ENCODE results near the gene RAPGEF4. TPM values are rescaled to one million over a fixed set of nuclear protein-coding genes. Genes with fewer than 3 reads are reported as not detected.

The RAPGEF4 gene
- total RNA-seq, 6 experiments from 2014 or later = 9.5 to 18.4 (median 14.7) TPM

DNA sequence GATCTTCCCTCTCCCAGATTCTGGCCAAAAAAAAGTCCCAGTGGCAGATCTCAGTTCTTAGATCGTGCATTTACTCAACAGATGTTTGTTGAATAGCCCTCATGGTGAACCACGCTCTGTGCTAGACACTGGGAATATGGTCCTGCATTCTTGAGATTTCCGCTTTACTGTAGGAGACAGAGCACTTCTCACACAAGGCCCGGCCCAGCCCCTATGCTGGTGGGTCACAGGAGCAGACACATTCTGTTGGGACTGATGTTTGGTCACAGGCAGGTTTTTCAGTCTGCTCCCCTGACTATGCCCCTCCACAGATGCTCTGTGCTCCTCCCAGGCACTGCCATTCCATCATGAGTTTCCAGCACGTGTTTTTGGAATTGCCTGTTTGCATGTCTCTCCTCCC, 110.9 kb downstream of the RAPGEF4 start:
- Histone ChIP-seq H3K36me3 (no peaks in the 10 kb centered on the region), H3K27ac (no peak overlapping the region), H3K4me3 (no peak overlapping the region), H3K27me3 (no peaks in the 10 kb centered on the region), H3K9me3 (no peaks in the 10 kb centered on the region), H3K4me1 (no peaks in the 10 kb centered on the region)
- TF ChIP-seq POLR2A (IDR thresholded peaks at IDR 0.05) = no peak
- TF ChIP-seq CTCF (IDR thresholded peaks at IDR 0.05) = no peak
- DNase-seq (no peak), ATAC-seq (no peak)
- intact Hi-C loops (cut with DNase I) = no loop called here
- 75% methylated on average over 3 of the region's 5 CpGs for WGBS (ENCODE audit: insufficient coverage, low coverage, low lambda C conversion rate, missing lambda C conversion rate)

DNA sequence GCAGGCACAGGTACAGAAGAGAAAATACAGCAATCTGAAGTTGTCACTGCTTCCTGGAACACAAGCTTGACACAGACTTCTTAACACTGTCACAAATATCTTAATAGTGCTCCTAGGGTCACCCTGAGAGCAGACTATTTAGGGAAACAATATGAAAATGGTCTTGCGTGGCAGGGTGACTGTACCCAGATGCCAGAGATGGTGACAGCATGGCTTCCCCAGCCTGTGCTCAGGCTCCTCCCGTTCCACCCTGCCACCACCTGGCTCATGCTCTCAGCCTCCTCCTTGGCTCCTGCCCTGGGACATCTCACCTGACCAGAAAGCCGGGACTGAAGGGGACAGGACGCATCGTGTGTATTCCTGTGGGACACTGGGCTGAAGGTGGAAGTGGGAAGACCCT, 111.5 kb downstream of the RAPGEF4 start:
- Histone ChIP-seq H3K27ac (no peak overlapping the region), H3K4me1 (no peaks in the 10 kb centered on the region), H3K36me3 (no peaks in the 10 kb centered on the region), H3K27me3 (no peaks in the 10 kb centered on the region), H3K9me3 (no peaks in the 10 kb centered on the region), H3K4me3 (no peak overlapping the region)
- TF ChIP-seq POLR2A (IDR thresholded peaks at IDR 0.05) (no peak), CTCF (IDR thresholded peaks at IDR 0.05) (no peak)
- no peak for DNase-seq
- intact Hi-C loops (cut with DNase I) = no loop called here
- WGBS (ENCODE audit: insufficient coverage, low coverage, low lambda C conversion rate, missing lambda C conversion rate) = no CpG with 5 or more reads among the region's 5 CpGs
- ATAC-seq = no peak

GRCh38 chr2:172848519-172848918, 112.9 kb downstream of the RAPGEF4 start:
- no peak for ATAC-seq
- TF ChIP-seq POLR2A (IDR thresholded peaks at IDR 0.05) (no peak), CTCF (IDR thresholded peaks at IDR 0.05) (no peak)
- no peak for DNase-seq
- no peaks in the 10 kb centered on the region for H3K4me1 ChIP-seq
- intact Hi-C loops (cut with DNase I) = no loop called here
- no peaks in the 10 kb centered on the region for H3K36me3 ChIP-seq
- H3K9me3 ChIP-seq = no peaks in the 10 kb centered on the region
- 85% methylated on average over 2 of the region's 2 CpGs for WGBS (ENCODE audit: insufficient coverage, low coverage, low lambda C conversion rate, missing lambda C conversion rate)
- H3K27me3 ChIP-seq = no peaks in the 10 kb centered on the region
- H3K4me3 ChIP-seq = no peak overlapping the region
- H3K27ac ChIP-seq = no peak overlapping the region

DNA sequence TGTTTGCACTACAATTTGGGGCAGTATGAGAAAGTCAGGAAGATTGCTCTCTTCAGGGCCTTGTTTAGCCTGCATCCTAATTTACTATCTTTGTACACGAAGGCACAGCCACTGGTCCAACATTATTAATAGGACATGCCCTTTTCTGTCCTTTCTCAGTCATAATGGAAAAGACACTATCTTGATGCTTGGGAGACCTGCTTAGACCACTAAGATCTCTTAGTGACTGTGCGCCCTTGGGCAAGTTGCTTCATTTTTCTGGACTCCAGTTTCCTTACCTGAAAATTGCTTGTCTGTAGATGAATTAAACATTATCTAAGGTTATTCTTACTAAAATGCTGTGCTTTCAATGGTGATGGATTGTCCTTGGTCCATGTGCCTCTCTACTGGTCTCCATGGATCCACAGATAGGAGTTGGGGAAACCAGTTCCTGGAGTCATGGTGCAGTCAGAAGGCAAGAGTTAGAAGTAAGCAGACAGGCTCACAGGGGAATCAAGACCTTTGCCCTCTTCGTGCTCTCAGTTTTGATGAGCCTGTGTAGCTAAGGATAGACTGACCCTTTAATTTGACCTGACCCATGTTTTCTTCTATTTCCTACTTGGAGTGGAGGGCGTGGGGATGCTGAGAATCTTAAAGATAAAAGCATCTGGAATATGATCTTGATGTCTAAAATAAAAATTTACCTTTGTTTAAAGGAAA, 114.0 kb downstream of the RAPGEF4 start:
- no peaks in the 10 kb centered on the region for H3K27me3 ChIP-seq
- H3K4me1 ChIP-seq = no peaks in the 10 kb centered on the region
- H3K36me3 ChIP-seq = no peaks in the 10 kb centered on the region
- DNase-seq = no peak
- no peak for ATAC-seq
- no peak for TF ChIP-seq CTCF (IDR thresholded peaks at IDR 0.05)
- no peak for TF ChIP-seq POLR2A (IDR thresholded peaks at IDR 0.05)
- 79% methylated on average over 4 of the region's 4 CpGs for WGBS (ENCODE audit: insufficient coverage, low coverage, low lambda C conversion rate, missing lambda C conversion rate)
- no peaks in the 10 kb centered on the region for H3K9me3 ChIP-seq
- no peak overlapping the region for H3K27ac ChIP-seq
- intact Hi-C loops (cut with DNase I) = no loop called here
- no peak overlapping the region for H3K4me3 ChIP-seq

DNA sequence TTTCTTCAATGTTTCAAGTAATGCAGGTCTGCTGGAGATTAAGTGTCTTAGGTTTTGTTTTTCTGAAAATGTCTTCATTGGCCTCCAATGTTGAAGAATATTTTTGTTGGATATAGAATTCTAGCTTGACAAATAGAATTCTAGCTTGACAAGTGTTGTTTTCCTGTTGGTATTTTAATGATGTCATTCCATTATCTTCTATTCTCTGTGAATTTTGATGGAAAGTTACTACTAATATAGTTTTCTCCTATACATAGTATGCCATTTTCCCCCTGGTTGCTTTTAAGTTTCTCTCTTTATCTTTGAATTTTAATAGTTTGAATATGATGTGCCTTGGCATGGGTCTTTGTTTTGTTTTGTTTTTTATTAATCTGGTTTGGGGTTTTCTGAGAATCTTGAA, 119.9 kb downstream of the RAPGEF4 start:
- no peak overlapping the region for H3K4me3 ChIP-seq
- no peak for TF ChIP-seq POLR2A (IDR thresholded peaks at IDR 0.05)
- no peak for TF ChIP-seq CTCF (IDR thresholded peaks at IDR 0.05)
- ATAC-seq (no peak), DNase-seq (no peak)
- no peaks in the 10 kb centered on the region for H3K9me3 ChIP-seq
- intact Hi-C loops (cut with DNase I) = no loop called here
- no peaks in the 10 kb centered on the region for H3K36me3 ChIP-seq
- no peak overlapping the region for H3K27ac ChIP-seq
- no peaks in the 10 kb centered on the region for H3K4me1 ChIP-seq
- H3K27me3 ChIP-seq = no peaks in the 10 kb centered on the region
